WERI-Rb-1 (cell line): ENCODE results near the gene IL18.

Experiments
- DNase-seq: peaks from one replicate; pipeline ENCODE4 v3.0.0-alpha.2; 2020
- H3K27ac ChIP-seq: fragments of 250-450 bp; sonication (Bioruptor Pico); 2 replicates; pipeline ENCODE4 v1.5.1; 2020; ENCODE audit warnings: mild to moderate bottlenecking, moderate library complexity
- H3K27me3 ChIP-seq: fragments of 250-450 bp; sonication (Bioruptor Pico); 2 replicates; pipeline ENCODE4 v1.5.1; 2021; ENCODE audit warnings: mild to moderate bottlenecking, low read depth, moderate library complexity; ENCODE audit not compliant: insufficient read depth, severe bottlenecking
- H3K36me3 ChIP-seq: fragments of 250-450 bp; sonication (Bioruptor Pico); 2 replicates; pipeline ENCODE4 v1.5.1; 2020; ENCODE audit warnings: mild to moderate bottlenecking, moderate library complexity
- H3K4me3 ChIP-seq: 2 replicates; pipeline ENCODE4 v1.5.1; 2011; ENCODE audit warnings: low read depth, mild to moderate bottlenecking, control low read depth, low read length
- H3K9me3 ChIP-seq: fragments of 250-450 bp; sonication (Bioruptor Pico); 2 replicates; pipeline ENCODE4 v1.5.1; 2021; ENCODE audit warnings: mild to moderate bottlenecking, moderate library complexity; ENCODE audit not compliant: severe bottlenecking
- CTCF ChIP-seq: IDR thresholded peaks from 2 replicates; pipeline ENCODE4 v1.5.1; 2011; ENCODE audit warnings: low read depth, mild to moderate bottlenecking, control low read depth, inconsistent platforms, low read length

Gene IL18

GRCh38 chr11:112121981-112122615 lies 41.8 kb downstream of the IL18 start:
- DNase-seq = no peak
- Histone ChIP-seq H3K4me3 (no peak overlapping the region), H3K27me3 (no peaks in the 10 kb centered on the region), H3K27ac (no peak overlapping the region), H3K9me3 (no peaks in the 10 kb centered on the region), H3K36me3 (no peaks in the 10 kb centered on the region)
- TF ChIP-seq CTCF = no peak

- TF ChIP-seq CTCF = no peak
- no peak overlapping the region for H3K4me3 ChIP-seq
- H3K36me3 ChIP-seq = no peaks in the 10 kb centered on the region
- DNase-seq = no peak
- no peaks in the 10 kb centered on the region for H3K27me3 ChIP-seq
- H3K27ac ChIP-seq = no peak overlapping the region
- H3K9me3 ChIP-seq = no peaks in the 10 kb centered on the region
These were observed 45.7 kb downstream of the IL18 start for GRCh38 chr11:112118176-112118575.

- Histone ChIP-seq H3K27ac (no peak overlapping the region), H3K9me3 (no peaks in the 10 kb centered on the region), H3K4me3 (no peak overlapping the region), H3K27me3 (no peaks in the 10 kb centered on the region), H3K36me3 (no peaks in the 10 kb centered on the region)
- no peak for TF ChIP-seq CTCF
- no peak for DNase-seq
These were observed 48.5 kb downstream of the IL18 start for GRCh38 chr11:112115386-112115785.

- Histone ChIP-seq H3K9me3 (no peaks in the 10 kb centered on the region), H3K27ac (no peak overlapping the region), H3K4me3 (no peak overlapping the region), H3K27me3 (no peaks in the 10 kb centered on the region), H3K36me3 (no peaks in the 10 kb centered on the region)
- TF ChIP-seq CTCF = no peak
- no peak for DNase-seq
These were observed 49.4 kb downstream of the IL18 start for GRCh38 chr11:112114460-112114859.

GRCh38 chr11:112113539-112114457 lies 50.1 kb downstream of the IL18 start:
- H3K4me3 ChIP-seq = no peak overlapping the region
- no peak for DNase-seq

More at GRCh38 chr11:112113539-112114457, 50.1 kb downstream of the IL18 start:
- no peaks in the 10 kb centered on the region for H3K36me3 ChIP-seq
- H3K27ac ChIP-seq = no peak overlapping the region
- no peaks in the 10 kb centered on the region for H3K27me3 ChIP-seq
- TF ChIP-seq CTCF = peak; percentile 71
- no peaks in the 10 kb centered on the region for H3K9me3 ChIP-seq
